HepG2 (cell line): ENCODE data around the gene KPNA3. TPM values are rescaled to one million over a fixed set of nuclear protein-coding genes. Genes with fewer than 3 reads are reported as not detected.
A peak's percentile ranks its signal among the peaks of the same experiment; 100 is the strongest.

Experiments
- CBFB ChIP-seq: sonication (generic); formaldehyde crosslinking; IDR thresholded peaks from 2 replicates; pipeline ENCODE4 v1.4.0; 2020; ENCODE audit warnings: missing genetic modification reagents
- CENPT ChIP-seq: sonication (generic); formaldehyde crosslinking; IDR thresholded peaks from 2 replicates; pipeline ENCODE4 v1.8.0; 2022; ENCODE audit warnings: low read depth, mild to moderate bottlenecking, moderate library complexity, missing genetic modification reagents
- CENPX ChIP-seq: sonication (generic); formaldehyde crosslinking; IDR thresholded peaks from 2 replicates; pipeline ENCODE4 v1.9.0; 2021; ENCODE audit warnings: mild to moderate bottlenecking, missing genetic modification reagents, moderate library complexity
- CERS6 ChIP-seq: sonication (generic); formaldehyde crosslinking; IDR thresholded peaks from 2 replicates; pipeline ENCODE4 v1.5.0; 2020; ENCODE audit warnings: missing genetic modification reagents
- CHD2 ChIP-seq: IDR thresholded peaks from 2 replicates; pipeline ENCODE4 v1.6.1; 2011; ENCODE audit warnings: low read depth, low read length, improper control_type of control experiment
- DPF2 ChIP-seq: sonication (generic); formaldehyde crosslinking; IDR thresholded peaks from 2 replicates; pipeline ENCODE4 v1.4.0; 2020; ENCODE audit warnings: mild to moderate bottlenecking, low read depth, missing genetic modification reagents, borderline replicate concordance
- KDM6A ChIP-seq: IDR thresholded peaks from 2 replicates; pipeline ENCODE4 v1.6.1; 2016; ENCODE audit warnings: low read depth
- MEF2D ChIP-seq: sonication (generic); formaldehyde crosslinking; IDR thresholded peaks from 2 replicates; pipeline ENCODE4 v1.5.1; 2020; ENCODE audit warnings: mild to moderate bottlenecking, missing genetic modification reagents
- MIER2 ChIP-seq: IDR thresholded peaks from 2 replicates; pipeline ENCODE4 v1.6.1; 2016; ENCODE audit warnings: missing biosample characterization, missing genetic modification reagents
- MLXIP ChIP-seq: sonication (generic); formaldehyde crosslinking; IDR thresholded peaks from 2 replicates; pipeline ENCODE4 v1.9.0; 2021; ENCODE audit warnings: missing genetic modification reagents, borderline replicate concordance
- PLSCR1 ChIP-seq: sonication (generic); formaldehyde crosslinking; IDR thresholded peaks from 2 replicates; pipeline ENCODE4 v1.5.0; 2020; ENCODE audit warnings: missing genetic modification reagents, mild to moderate bottlenecking, borderline replicate concordance
- RARG ChIP-seq: sonication (generic); formaldehyde crosslinking; IDR thresholded peaks from 2 replicates; pipeline ENCODE4 v1.4.0; 2020; ENCODE audit warnings: low read depth, mild to moderate bottlenecking, missing genetic modification reagents
- SIN3A ChIP-seq: IDR thresholded peaks from 2 replicates; pipeline ENCODE4 v1.6.1; 2011; ENCODE audit warnings: low read depth, mild to moderate bottlenecking, control low read depth, low read length, borderline replicate concordance
- TBX3 ChIP-seq: fragments of 450-650 bp; IDR thresholded peaks from 2 replicates; pipeline ENCODE4 v1.6.1; 2017; ENCODE audit warnings: antibody characterized with exemption, mild to moderate bottlenecking, inconsistent platforms, borderline replicate concordance
- TEF ChIP-seq: sonication (generic); formaldehyde crosslinking; IDR thresholded peaks from 2 replicates; pipeline ENCODE4 v1.5.0; 2020; ENCODE audit warnings: missing genetic modification reagents
- XRCC5 ChIP-seq: fragments of 200-400 bp; formaldehyde crosslinking; optimal IDR thresholded peaks from 2 replicates; pipeline ENCODE3; 2017; ENCODE audit warnings: mild to moderate bottlenecking, low read length
- ZNF101 ChIP-seq: sonication (generic); formaldehyde crosslinking; IDR thresholded peaks from 2 replicates; pipeline ENCODE4 v1.4.0; 2020; ENCODE audit warnings: mild to moderate bottlenecking, low read depth, missing genetic modification reagents, borderline replicate concordance
- ZNF160 ChIP-seq: sonication (generic); formaldehyde crosslinking; IDR thresholded peaks from 2 replicates; pipeline ENCODE4 v1.8.0; 2022; ENCODE audit warnings: mild to moderate bottlenecking, inconsistent platforms, missing genetic modification reagents
- ZNF251 ChIP-seq: sonication (generic); formaldehyde crosslinking; IDR thresholded peaks from 2 replicates; pipeline ENCODE4 v1.9.0; 2021; ENCODE audit warnings: mild to moderate bottlenecking, missing genetic modification reagents
- ZNF333 ChIP-seq: sonication (generic); formaldehyde crosslinking; IDR thresholded peaks from 2 replicates; pipeline ENCODE4 v1.4.0; 2020; ENCODE audit warnings: mild to moderate bottlenecking, missing genetic modification reagents, borderline replicate concordance
- ZNF34 ChIP-seq: sonication (generic); formaldehyde crosslinking; IDR thresholded peaks from 2 replicates; pipeline ENCODE4 v1.4.0; 2020; ENCODE audit warnings: mild to moderate bottlenecking, missing genetic modification reagents, borderline replicate concordance
- ZNF547 ChIP-seq: sonication (generic); formaldehyde crosslinking; IDR thresholded peaks from 2 replicates; pipeline ENCODE4 v1.5.1; 2020; ENCODE audit warnings: mild to moderate bottlenecking, missing genetic modification reagents
- ZNF598 ChIP-seq: sonication (generic); formaldehyde crosslinking; IDR thresholded peaks from 2 replicates; pipeline ENCODE4 v1.5.1; 2020; ENCODE audit warnings: mild to moderate bottlenecking, missing genetic modification reagents, borderline replicate concordance
- ZNF879 ChIP-seq: sonication (generic); formaldehyde crosslinking; IDR thresholded peaks from 2 replicates; pipeline ENCODE4 v1.8.1; 2023; ENCODE audit warnings: missing genetic modification reagents
- ZUFSP ChIP-seq: sonication (generic); formaldehyde crosslinking; IDR thresholded peaks from 2 replicates; pipeline ENCODE4 v1.9.0; 2021; ENCODE audit warnings: missing genetic modification reagents, mild to moderate bottlenecking, borderline replicate concordance
- polyA plus RNA-seq, 8 experiments: library from polyadenylated mRNA; depleted of rRNA in 3 of 8; stranded (reverse) in 7 of 8; unstranded in 1 of 8; fragments of >200 nt; fragmentation: Illumina TruSeq in 4 of 8; extraction: Trizol in 4 of 8; gene quantifications; 2 replicates each; pipeline versions ENCODE4 v1.2.1 to v1.2.3, GENCODE V29; 2011 to 2016; ENCODE audit warnings: low read depth in 4 of 8, missing spikeins in 1 of 8, mixed read lengths in 1 of 8; ENCODE audit not compliant: insufficient read depth in 1 of 8
- total RNA-seq, 5 experiments: library from RNA; depleted of rRNA; stranded (reverse); fragments of >200 nt; fragmentation: Illumina TruSeq; extraction: Trizol; gene quantifications; 2 replicates each; pipeline ENCODE4 v1.2.3, GENCODE V29; 2016; ENCODE audit warnings: low read depth in 1 of 5

KPNA3 gene
- total and polyA plus RNA-seq, 2 of the 13 experiments (the other 11 are each of a cell fraction or from before 2014, with no cell fraction given): 13.0 to 28.9 TPM

- TF ChIP-seq ZNF547 (CRISPR knock-in tag) (no peak), MEF2D (CRISPR knock-in tag) (peak; percentile 47; the same call in 1 of the 2 replicates), TBX3 (peak; percentile 78; the same call in 1 of the 2 replicates), CENPT (CRISPR knock-in tag) (no peak), TEF (no peak), ZNF251 (CRISPR knock-in tag) (no peak), MIER2 (0 out of 2 replicates have a peak, but pooled peaks have one; percentile 16), ZUFSP (no peak), CHD2 (no peak), PLSCR1 (CRISPR knock-in tag) (no peak), RARG (CRISPR knock-in tag) (no peak), ZNF160 (CRISPR knock-in tag) (no peak), CERS6 (CRISPR knock-in tag) (no peak), CENPX (CRISPR knock-in tag) (no peak), ZNF598 (CRISPR knock-in tag) (no peak), ZNF333 (CRISPR knock-in tag) (no peak), CBFB (CRISPR knock-in tag) (no peak), XRCC5 (no peak), DPF2 (CRISPR knock-in tag) (no peak; the same call in 1 of the 2 replicates), ZNF34 (CRISPR knock-in tag) (no peak), ZNF879 (CRISPR knock-in tag) (no peak), SIN3A (no peak), ZNF101 (CRISPR knock-in tag) (no peak), KDM6A (CRISPR knock-in tag) (0 out of 2 replicates have a peak, but pooled peaks have one; percentile 19), MLXIP (CRISPR knock-in tag) (no peak)
Observed at GRCh38 chr13:49746111-49746510, 46.4 kb downstream of the KPNA3 start (continued).
